Ishikawa (cell line): Measurements from ENCODE around the gene DUSP15.

Experiments
- CEBPB ChIP-seq: IDR thresholded peaks from 2 replicates; pipeline ENCODE4 v1.6.1; 2012
- EGR1 ChIP-seq: IDR thresholded peaks from 2 replicates; pipeline ENCODE4 v1.6.1; 2012
- EP300 ChIP-seq: IDR thresholded peaks from 2 replicates; pipeline ENCODE4 v1.6.1; 2012; ENCODE audit warnings: borderline replicate concordance
- MAX ChIP-seq: IDR thresholded peaks from 2 replicates; pipeline ENCODE4 v1.6.1; 2012
- RAD21 ChIP-seq: IDR thresholded peaks from 2 replicates; pipeline ENCODE4 v1.6.1; 2012; ENCODE audit warnings: low read depth
- REST ChIP-seq: IDR thresholded peaks from 2 replicates; pipeline ENCODE4 v1.6.1; 2012; ENCODE audit warnings: low read depth, mild to moderate bottlenecking
- TAF1 ChIP-seq: IDR thresholded peaks from 2 replicates; pipeline ENCODE4 v1.6.1; 2012; ENCODE audit warnings: low read depth, mild to moderate bottlenecking
- YY1 ChIP-seq: IDR thresholded peaks from 2 replicates; pipeline ENCODE4 v1.6.1; 2012; ENCODE audit warnings: low read depth
- ZBTB7A ChIP-seq: IDR thresholded peaks from 2 replicates; pipeline ENCODE4 v1.6.1; 2012; ENCODE audit warnings: low read depth

- TF ChIP-seq RAD21 (no peak), EP300 (no peak), REST (no peak), TAF1 (no peak), EGR1 (no peak), YY1 (no peak), MAX (no peak), ZBTB7A (no peak), CEBPB (no peak)
Measured at GRCh38 chr20:31871618-31871954, 1.3 kb upstream of the DUSP15 start.
